ENCODE results near the gene ZMYM2. TPM values are rescaled to one million over a fixed set of nuclear protein-coding genes. Genes with fewer than 3 reads are reported as not detected.

Gene ZMYM2
- total and polyA plus RNA-seq, 2 experiments from 2014 or later = 87.9 to 159 TPM

DNA sequence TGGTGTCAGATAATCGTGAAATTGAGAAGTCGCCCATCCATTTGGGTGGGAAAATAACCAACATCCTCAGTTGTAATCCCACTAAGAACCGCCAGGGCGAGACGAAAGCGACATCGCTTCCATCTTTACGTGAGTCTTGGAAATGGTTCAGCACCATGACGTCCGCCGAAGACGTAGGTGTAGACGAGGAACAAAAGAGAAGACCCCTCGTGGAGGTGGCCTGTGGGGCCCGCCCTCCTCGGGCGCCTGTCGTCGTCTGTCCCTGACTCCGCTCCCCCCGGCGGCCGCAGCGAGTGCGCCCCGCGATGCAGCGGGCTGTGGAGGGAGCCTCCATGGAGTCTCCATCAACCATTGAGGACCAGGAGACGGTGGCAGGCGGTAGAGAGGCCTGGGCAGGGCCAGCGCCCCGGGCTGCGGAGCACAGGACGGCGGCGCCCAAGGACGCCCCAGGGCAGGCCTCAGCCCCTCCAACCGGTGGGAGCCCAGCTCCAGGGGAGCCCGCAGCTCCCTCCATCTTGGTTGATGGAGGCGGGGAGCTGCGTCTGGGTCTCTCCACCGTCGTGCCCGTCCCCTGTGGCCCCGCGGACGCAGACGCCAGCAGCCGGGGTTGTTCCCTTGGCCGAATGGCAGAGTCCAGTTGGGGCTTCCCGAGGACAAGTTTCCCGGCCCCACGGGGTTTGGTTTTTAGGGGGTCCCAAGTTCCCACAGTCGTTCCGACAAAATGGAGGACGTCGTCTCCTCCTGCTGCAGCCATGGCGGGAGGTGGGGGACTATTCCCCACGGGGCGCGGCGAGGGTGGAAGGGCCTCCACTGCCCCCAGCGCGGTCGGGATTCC, 990 bp upstream of the ZMYM2 start:
- no peaks in the 10 kb centered on the region for H3K9me2 ChIP-seq (ENCODE audit: insufficient read depth)
- Mint-ChIP-seq H3K4me1 (peaks cover 18% of the 10 kb centered on the region), H3K36me3 (ENCODE audit: low read depth) (peaks cover 29% of the 10 kb centered on the region), H3K27me3 (ENCODE audit: insufficient read depth, low read depth, poor library complexity) (peaks cover 6% of the 10 kb centered on the region), H3K4me3 (peak overlapping the region; percentile 77), H3K9me3 (peaks cover 4% of the 10 kb centered on the region), H3K27ac (peak overlapping the region; percentile 95)
- no peaks in the 10 kb centered on the region for H3K27me3 ChIP-seq (ENCODE audit: insufficient read depth)
- peaks cover 18% of the 10 kb centered on the region for H4K20me1 ChIP-seq (replicated peaks; ENCODE audit: insufficient read depth)
- peaks cover 32% of the 10 kb centered on the region for H3K79me2 ChIP-seq (replicated peaks; ENCODE audit: insufficient read depth)
- H3K4me3 ChIP-seq = peak overlapping the region; percentile 75
- peak overlapping the region; percentile 72 for H3K4me2 ChIP-seq
- ATAC-seq = peak; percentile 31
- TF ChIP-seq STAT1 (IDR thresholded peaks at IDR 0.05; ENCODE audit: unreplicated experiment) (no peak), EZH2phosphoT487 (IDR thresholded peaks at IDR 0.05; ENCODE audit: unreplicated experiment) (no peak), POLR2AphosphoS5 (IDR thresholded peaks at IDR 0.05; ENCODE audit: low read depth) (peak; percentile 66), ZNF331 (CRISPR knock-in tag; IDR thresholded peaks at IDR 0.05; ENCODE audit: low read depth) (no peak), ZNF114 (CRISPR knock-in tag; IDR thresholded peaks at IDR 0.05) (no peak), EZH2 (IDR thresholded peaks at IDR 0.05; ENCODE audit: low read depth, unreplicated experiment) (no peak), JUNB (IDR thresholded peaks at IDR 0.05; ENCODE audit: unreplicated experiment) (no peak), CREB1 (CRISPR knock-in tag; IDR thresholded peaks at IDR 0.05; ENCODE audit: low read depth) (peak; percentile 91), NANOG (IDR thresholded peaks at IDR 0.05; ENCODE audit: borderline replicate concordance) (no peak)
- TF ChIP-seq, protein P1, sequence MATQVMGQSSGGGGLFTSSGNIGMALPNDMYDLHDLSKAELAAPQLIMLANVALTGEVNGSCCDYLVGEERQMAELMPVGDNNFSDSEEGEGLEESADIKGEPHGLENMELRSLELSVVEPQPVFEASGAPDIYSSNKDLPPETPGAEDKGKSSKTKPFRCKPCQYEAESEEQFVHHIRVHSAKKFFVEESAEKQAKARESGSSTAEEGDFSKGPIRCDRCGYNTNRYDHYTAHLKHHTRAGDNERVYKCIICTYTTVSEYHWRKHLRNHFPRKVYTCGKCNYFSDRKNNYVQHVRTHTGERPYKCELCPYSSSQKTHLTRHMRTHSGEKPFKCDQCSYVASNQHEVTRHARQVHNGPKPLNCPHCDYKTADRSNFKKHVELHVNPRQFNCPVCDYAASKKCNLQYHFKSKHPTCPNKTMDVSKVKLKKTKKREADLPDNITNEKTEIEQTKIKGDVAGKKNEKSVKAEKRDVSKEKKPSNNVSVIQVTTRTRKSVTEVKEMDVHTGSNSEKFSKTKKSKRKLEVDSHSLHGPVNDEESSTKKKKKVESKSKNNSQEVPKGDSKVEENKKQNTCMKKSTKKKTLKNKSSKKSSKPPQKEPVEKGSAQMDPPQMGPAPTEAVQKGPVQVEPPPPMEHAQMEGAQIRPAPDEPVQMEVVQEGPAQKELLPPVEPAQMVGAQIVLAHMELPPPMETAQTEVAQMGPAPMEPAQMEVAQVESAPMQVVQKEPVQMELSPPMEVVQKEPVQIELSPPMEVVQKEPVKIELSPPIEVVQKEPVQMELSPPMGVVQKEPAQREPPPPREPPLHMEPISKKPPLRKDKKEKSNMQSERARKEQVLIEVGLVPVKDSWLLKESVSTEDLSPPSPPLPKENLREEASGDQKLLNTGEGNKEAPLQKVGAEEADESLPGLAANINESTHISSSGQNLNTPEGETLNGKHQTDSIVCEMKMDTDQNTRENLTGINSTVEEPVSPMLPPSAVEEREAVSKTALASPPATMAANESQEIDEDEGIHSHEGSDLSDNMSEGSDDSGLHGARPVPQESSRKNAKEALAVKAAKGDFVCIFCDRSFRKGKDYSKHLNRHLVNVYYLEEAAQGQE (IDR thresholded peaks at IDR 0.05; ENCODE audit: unreplicated experiment) = no peak
- TF ChIP-seq, protein P2, sequence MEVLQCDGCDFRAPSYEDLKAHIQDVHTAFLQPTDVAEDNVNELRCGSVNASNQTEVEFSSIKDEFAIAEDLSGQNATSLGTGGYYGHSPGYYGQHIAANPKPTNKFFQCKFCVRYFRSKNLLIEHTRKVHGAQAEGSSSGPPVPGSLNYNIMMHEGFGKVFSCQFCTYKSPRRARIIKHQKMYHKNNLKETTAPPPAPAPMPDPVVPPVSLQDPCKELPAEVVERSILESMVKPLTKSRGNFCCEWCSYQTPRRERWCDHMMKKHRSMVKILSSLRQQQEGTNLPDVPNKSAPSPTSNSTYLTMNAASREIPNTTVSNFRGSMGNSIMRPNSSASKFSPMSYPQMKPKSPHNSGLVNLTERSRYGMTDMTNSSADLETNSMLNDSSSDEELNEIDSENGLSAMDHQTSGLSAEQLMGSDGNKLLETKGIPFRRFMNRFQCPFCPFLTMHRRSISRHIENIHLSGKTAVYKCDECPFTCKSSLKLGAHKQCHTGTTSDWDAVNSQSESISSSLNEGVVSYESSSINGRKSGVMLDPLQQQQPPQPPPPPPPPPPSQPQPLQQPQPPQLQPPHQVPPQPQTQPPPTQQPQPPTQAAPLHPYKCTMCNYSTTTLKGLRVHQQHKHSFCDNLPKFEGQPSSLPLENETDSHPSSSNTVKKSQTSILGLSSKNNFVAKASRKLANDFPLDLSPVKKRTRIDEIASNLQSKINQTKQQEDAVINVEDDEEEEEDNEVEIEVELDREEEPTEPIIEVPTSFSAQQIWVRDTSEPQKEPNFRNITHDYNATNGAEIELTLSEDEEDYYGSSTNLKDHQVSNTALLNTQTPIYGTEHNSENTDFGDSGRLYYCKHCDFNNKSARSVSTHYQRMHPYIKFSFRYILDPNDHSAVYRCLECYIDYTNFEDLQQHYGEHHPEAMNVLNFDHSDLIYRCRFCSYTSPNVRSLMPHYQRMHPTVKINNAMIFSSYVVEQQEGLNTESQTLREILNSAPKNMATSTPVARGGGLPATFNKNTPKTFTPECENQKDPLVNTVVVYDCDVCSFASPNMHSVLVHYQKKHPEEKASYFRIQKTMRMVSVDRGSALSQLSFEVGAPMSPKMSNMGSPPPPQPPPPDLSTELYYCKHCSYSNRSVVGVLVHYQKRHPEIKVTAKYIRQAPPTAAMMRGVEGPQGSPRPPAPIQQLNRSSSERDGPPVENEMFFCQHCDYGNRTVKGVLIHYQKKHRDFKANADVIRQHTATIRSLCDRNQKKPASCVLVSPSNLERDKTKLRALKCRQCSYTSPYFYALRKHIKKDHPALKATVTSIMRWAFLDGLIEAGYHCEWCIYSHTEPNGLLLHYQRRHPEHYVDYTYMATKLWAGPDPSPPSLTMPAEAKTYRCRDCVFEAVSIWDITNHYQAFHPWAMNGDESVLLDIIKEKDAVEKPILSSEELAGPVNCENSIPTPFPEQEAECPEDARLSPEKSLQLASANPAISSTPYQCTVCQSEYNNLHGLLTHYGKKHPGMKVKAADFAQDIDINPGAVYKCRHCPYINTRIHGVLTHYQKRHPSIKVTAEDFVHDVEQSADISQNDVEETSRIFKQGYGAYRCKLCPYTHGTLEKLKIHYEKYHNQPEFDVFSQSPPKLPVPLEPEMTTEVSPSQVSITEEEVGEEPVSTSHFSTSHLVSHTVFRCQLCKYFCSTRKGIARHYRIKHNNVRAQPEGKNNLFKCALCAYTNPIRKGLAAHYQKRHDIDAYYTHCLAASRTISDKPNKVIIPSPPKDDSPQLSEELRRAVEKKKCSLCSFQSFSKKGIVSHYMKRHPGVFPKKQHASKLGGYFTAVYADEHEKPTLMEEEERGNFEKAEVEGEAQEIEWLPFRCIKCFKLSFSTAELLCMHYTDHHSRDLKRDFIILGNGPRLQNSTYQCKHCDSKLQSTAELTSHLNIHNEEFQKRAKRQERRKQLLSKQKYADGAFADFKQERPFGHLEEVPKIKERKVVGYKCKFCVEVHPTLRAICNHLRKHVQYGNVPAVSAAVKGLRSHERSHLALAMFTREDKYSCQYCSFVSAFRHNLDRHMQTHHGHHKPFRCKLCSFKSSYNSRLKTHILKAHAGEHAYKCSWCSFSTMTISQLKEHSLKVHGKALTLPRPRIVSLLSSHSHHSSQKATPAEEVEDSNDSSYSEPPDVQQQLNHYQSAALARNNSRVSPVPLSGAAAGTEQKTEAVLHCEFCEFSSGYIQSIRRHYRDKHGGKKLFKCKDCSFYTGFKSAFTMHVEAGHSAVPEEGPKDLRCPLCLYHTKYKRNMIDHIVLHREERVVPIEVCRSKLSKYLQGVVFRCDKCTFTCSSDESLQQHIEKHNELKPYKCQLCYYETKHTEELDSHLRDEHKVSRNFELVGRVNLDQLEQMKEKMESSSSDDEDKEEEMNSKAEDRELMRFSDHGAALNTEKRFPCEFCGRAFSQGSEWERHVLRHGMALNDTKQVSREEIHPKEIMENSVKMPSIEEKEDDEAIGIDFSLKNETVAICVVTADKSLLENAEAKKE (CRISPR knock-in tag; IDR thresholded peaks at IDR 0.05) = no peak
- TF ChIP-seq, protein P3, sequence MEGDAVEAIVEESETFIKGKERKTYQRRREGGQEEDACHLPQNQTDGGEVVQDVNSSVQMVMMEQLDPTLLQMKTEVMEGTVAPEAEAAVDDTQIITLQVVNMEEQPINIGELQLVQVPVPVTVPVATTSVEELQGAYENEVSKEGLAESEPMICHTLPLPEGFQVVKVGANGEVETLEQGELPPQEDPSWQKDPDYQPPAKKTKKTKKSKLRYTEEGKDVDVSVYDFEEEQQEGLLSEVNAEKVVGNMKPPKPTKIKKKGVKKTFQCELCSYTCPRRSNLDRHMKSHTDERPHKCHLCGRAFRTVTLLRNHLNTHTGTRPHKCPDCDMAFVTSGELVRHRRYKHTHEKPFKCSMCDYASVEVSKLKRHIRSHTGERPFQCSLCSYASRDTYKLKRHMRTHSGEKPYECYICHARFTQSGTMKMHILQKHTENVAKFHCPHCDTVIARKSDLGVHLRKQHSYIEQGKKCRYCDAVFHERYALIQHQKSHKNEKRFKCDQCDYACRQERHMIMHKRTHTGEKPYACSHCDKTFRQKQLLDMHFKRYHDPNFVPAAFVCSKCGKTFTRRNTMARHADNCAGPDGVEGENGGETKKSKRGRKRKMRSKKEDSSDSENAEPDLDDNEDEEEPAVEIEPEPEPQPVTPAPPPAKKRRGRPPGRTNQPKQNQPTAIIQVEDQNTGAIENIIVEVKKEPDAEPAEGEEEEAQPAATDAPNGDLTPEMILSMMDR (conservative IDR thresholded peaks at IDR 0.05; ENCODE audit: low read depth in 2 of 2) = peak; percentile 61 to 71
- TF ChIP-seq, protein P4, sequence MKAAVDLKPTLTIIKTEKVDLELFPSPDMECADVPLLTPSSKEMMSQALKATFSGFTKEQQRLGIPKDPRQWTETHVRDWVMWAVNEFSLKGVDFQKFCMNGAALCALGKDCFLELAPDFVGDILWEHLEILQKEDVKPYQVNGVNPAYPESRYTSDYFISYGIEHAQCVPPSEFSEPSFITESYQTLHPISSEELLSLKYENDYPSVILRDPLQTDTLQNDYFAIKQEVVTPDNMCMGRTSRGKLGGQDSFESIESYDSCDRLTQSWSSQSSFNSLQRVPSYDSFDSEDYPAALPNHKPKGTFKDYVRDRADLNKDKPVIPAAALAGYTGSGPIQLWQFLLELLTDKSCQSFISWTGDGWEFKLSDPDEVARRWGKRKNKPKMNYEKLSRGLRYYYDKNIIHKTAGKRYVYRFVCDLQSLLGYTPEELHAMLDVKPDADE (IDR thresholded peaks at IDR 0.05) = no peak
- H2AFZ ChIP-seq = no peak overlapping the region
- peak overlapping the region; percentile 99 for H3K27ac ChIP-seq (ENCODE audit: low read depth)
- H3F3A ChIP-seq (replicated peaks; ENCODE audit: low read depth) = peaks cover 3% of the 10 kb centered on the region; the same call in 1 of the 2 replicates
- peak; percentile 91 for DNase-seq (ENCODE audit: low spot score)
- peaks cover 10% of the 10 kb centered on the region for H3K36me3 ChIP-seq (ENCODE audit: insufficient read depth)
- H3K4me1 ChIP-seq (ENCODE audit: insufficient read depth) = peaks cover 18% of the 10 kb centered on the region

Data from GM23338 (cell line).